GM18507 (cell line): Measurements from ENCODE around the gene AIMP1.
"Not testable (repeated sequence)": the region's sequence is repeated elsewhere in the genome, so short reads cannot be mapped to it uniquely, and the experiment has no call there.

Experiments used
- DNase-seq: peaks from one replicate; pipeline ENCODE4 v3.0.0; 2011; ENCODE audit warnings: low read depth; ENCODE audit not compliant: insufficient read length; ENCODE audit errors: extremely low spot score
- FAIRE-seq: peaks from 2 replicates; lab custom pipeline; 2011; peaks lifted over from hg19 to GRCh38; lab: Jason Lieb, UNC

The AIMP1 gene

DNA sequence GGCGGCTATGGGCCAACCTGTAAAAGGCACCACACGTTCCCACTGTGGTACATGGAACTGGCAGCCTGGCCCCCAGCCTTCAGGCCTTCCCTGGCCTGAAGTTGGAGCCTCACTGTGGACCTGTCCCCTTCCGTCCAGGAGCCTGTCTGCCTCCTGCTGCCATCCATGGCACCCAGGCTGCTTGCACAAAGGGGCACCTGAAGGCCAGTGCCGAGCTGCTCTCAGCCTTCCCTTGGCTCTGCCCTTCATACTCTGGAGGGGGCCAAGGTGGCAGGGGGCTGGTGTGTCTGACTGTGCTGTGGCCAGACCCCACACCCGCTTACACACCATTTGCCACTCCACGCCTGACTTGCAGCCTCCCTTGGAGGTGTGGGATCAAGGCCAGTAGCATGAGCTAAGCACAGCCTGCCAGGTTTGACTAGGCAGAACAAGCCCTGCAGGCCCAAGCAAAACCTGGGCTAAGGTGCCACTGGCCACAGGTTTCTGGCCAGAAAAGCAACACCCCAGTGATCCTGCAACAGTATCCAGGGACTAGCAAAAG lies 69.6 kb downstream of the AIMP1 start:
- DNase-seq: no peak
- no peak for FAIRE-seq

DNA sequence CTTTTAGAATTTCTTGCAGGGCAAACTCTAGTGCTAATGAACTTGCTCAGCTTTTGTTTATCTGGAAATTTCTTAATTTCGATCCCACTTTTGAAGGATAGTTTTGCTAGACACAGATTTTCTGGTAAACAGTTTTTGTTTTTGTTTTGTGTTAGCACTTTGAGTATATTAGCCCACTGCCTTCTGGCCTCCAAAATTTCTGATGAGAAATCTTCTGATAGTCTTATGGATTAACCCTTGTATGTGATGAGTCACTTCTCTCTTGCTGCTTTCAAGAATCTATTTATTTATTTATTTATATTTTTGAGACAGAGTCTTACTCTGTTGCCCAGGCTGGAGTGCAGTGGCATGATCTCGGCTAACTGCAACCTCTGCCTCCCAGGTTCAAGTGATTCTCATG lies 79.2 kb downstream of the AIMP1 start:
- no peak for DNase-seq
- no peak for FAIRE-seq

DNA sequence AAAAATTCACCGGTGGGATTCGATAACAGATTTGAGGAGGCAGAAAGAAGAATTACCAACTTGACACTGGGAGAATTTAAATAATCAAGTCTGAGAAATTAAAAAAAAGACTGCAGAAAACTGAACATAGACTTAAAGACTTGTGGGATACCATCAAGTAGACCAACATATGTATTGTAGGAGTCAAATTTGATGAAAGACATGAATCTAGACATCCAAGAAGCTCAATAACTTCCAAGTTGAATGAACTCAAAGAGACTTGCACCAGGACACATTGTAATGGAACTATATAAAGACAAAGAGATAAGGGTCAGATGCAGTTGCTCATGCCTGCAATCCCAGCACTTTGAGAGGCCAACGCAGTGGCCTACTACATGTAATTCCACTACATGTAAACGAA lies 82.5 kb downstream of the AIMP1 start:
- DNase-seq, FAIRE-seq: not testable (repeated sequence)
